HG03457 (cell line): ENCODE data around the gene COL15A1.
A peak's percentile ranks its signal among the peaks of the same experiment; 100 is the strongest.

Experiments used
- ATAC-seq: cut with Tn5 transposase; IDR thresholded peaks from one replicate; pipeline ENCODE4 v1.9.1; 2021; ENCODE audit warnings: moderate number of reproducible peaks; ENCODE audit not compliant: unreplicated experiment

COL15A1 gene

GRCh38 chr9:99103054-99103895 is 159.6 kb downstream of the COL15A1 start:
- no peak for ATAC-seq

- ATAC-seq = no peak
Measured at GRCh38 chr9:99103901-99104458, 160.3 kb downstream of the COL15A1 start.

GRCh38 chr9:99104459-99105151 is 160.9 kb downstream of the COL15A1 start, which contains the start of gene TGFBR1:
Gene TGFBR1, plus strand, starts transcription at chr9:99105113. Its CDS starts 93 bp downstream, at chr9:99105206.
- peak; percentile 84 for ATAC-seq

GRCh38 chr9:99105152-99106043 is 161.7 kb downstream of the COL15A1 start:
- peak; percentile 47 for ATAC-seq

GRCh38 chr9:99106044-99106375 is 162.3 kb downstream of the COL15A1 start:
- ATAC-seq = no peak

GRCh38 chr9:99107421-99107820 is 163.7 kb downstream of the COL15A1 start:
- no peak for ATAC-seq

- ATAC-seq = no peak
Measured at GRCh38 chr9:99108131-99108530, 164.4 kb downstream of the COL15A1 start.

GRCh38 chr9:99109522-99109921 is 165.8 kb downstream of the COL15A1 start:
- ATAC-seq = no peak

- no peak for ATAC-seq
Measured at GRCh38 chr9:99112750-99113413, 169.2 kb downstream of the COL15A1 start.

- no peak for ATAC-seq
Measured at GRCh38 chr9:99113414-99114048, 169.8 kb downstream of the COL15A1 start.

- ATAC-seq = no peak
Measured at GRCh38 chr9:99114049-99114440, 170.3 kb downstream of the COL15A1 start.

GRCh38 chr9:99114846-99115500 is 171.3 kb downstream of the COL15A1 start:
- no peak for ATAC-seq

- no peak for ATAC-seq
Measured at GRCh38 chr9:99116003-99116411, 172.3 kb downstream of the COL15A1 start.

GRCh38 chr9:99118782-99119466 is 175.2 kb downstream of the COL15A1 start:
- peak; percentile 97 for ATAC-seq

- ATAC-seq = no peak
Measured at GRCh38 chr9:99119976-99120655, 176.4 kb downstream of the COL15A1 start.
